ENCODE data around the gene AOC3.

GRCh38 chr17:42865638-42866094 lies 14.7 kb downstream of the AOC3 start:
- TF ChIP-seq CTCF (IDR thresholded peaks at IDR 0.05) (no peak), POLR2A (IDR thresholded peaks at IDR 0.05) (no peak)

Data from right lobe of liver (tissue), 4 donors.